OCI-LY7 (cell line): ENCODE results near the gene PLPPR5.

Source experiments
- EZH2phosphoT487 ChIP-seq: fragments of 200-600 bp; sonication (generic); IDR thresholded peaks from 2 replicates; pipeline ENCODE4 v1.6.1; 2018; ENCODE audit warnings: low read depth, borderline replicate concordance, mild to moderate bottlenecking, mixed run types, antibody characterized with exemption, low read length, moderate library complexity, mixed read lengths
- TF ChIP-seq, protein P1 (sequence below): fragments of 200-600 bp; sonication (generic); conservative IDR thresholded peaks from 2 replicates; pipeline ENCODE4 v1.5.1; 2014; ENCODE audit warnings: mild to moderate bottlenecking, antibody characterized with exemption, low read length, moderate library complexity, mixed read lengths

DNA sequence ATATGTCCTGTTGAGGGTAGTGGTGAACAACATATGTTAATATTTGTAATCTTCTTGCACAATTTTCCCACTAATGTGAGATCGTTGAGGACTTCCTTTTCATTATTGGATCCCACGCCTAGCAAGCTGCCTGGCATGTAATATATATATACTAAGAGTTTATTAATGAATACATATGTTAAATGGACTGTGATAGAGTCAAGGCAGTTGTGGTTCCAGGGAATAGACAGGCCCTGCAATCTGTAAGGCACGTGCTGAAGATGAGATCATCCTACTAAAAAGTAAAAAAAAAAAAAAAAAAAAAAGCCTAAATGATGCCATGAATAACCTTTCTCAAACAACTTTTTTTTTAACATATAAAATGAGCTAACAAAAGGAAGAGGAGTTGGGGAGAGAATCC lies 28.9 kb downstream of the PLPPR5 start:
- TF ChIP-seq, protein P1, sequence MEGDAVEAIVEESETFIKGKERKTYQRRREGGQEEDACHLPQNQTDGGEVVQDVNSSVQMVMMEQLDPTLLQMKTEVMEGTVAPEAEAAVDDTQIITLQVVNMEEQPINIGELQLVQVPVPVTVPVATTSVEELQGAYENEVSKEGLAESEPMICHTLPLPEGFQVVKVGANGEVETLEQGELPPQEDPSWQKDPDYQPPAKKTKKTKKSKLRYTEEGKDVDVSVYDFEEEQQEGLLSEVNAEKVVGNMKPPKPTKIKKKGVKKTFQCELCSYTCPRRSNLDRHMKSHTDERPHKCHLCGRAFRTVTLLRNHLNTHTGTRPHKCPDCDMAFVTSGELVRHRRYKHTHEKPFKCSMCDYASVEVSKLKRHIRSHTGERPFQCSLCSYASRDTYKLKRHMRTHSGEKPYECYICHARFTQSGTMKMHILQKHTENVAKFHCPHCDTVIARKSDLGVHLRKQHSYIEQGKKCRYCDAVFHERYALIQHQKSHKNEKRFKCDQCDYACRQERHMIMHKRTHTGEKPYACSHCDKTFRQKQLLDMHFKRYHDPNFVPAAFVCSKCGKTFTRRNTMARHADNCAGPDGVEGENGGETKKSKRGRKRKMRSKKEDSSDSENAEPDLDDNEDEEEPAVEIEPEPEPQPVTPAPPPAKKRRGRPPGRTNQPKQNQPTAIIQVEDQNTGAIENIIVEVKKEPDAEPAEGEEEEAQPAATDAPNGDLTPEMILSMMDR: no peak
- no peak for TF ChIP-seq EZH2phosphoT487
